Hepatocyte (in vitro differentiated cells): Measurements from ENCODE around the gene CCDC39. TPM values are rescaled to one million over a fixed set of nuclear protein-coding genes. Genes with fewer than 3 reads are reported as not detected.
"Not testable (repeated sequence)": the region's sequence is repeated elsewhere in the genome, so short reads cannot be mapped to it uniquely, and the experiment has no call there.

Experiments
- DNase-seq: peaks from one replicate; pipeline ENCODE4 v3.0.0-alpha.2; 2016; ENCODE audit warnings: low spot score
- H2AFZ ChIP-seq: fragments of 200-600 bp; sonication (generic); 2 replicates; pipeline ENCODE4 v1.6.0; 2016; ENCODE audit warnings: antibody characterized with exemption, mild to moderate bottlenecking
- H3K27ac ChIP-seq: fragments of 200-600 bp; sonication (generic); 2 replicates; pipeline ENCODE4 v1.5.1; 2016; ENCODE audit warnings: mild to moderate bottlenecking
- H3K27me3 ChIP-seq: fragments of 200-600 bp; sonication (generic); 2 replicates; pipeline ENCODE4 v1.6.1; 2016
- H3K36me3 ChIP-seq: fragments of 200-600 bp; sonication (generic); replicated peaks from 2 replicates; pipeline ENCODE4 v1.5.1; 2016; ENCODE audit warnings: low read depth; ENCODE audit not compliant: insufficient read depth
- H3K4me1 ChIP-seq: fragments of 200-600 bp; sonication (generic); 2 replicates; pipeline ENCODE4 v1.5.1; 2016; ENCODE audit warnings: mild to moderate bottlenecking, moderate library complexity; ENCODE audit not compliant: insufficient read depth
- H3K4me2 ChIP-seq: fragments of 200-600 bp; sonication (generic); 2 replicates; pipeline ENCODE4 v1.6.0; 2016
- H3K4me3 ChIP-seq: fragments of 200-600 bp; sonication (generic); 2 replicates; pipeline ENCODE4 v1.5.1; 2016; ENCODE audit warnings: mild to moderate bottlenecking
- H3K79me2 ChIP-seq: fragments of 200-600 bp; sonication (generic); 2 replicates; pipeline ENCODE4 v1.6.0; 2017; ENCODE audit warnings: mild to moderate bottlenecking
- H3K9me2 ChIP-seq: fragments of 200-600 bp; sonication (generic); replicated peaks from 2 replicates; pipeline ENCODE4 v1.6.0; 2017; ENCODE audit warnings: mild to moderate bottlenecking; ENCODE audit not compliant: insufficient read depth
- H3K9me3 ChIP-seq: fragments of 200-600 bp; sonication (generic); 2 replicates; pipeline ENCODE4 v1.5.1; 2016; ENCODE audit warnings: low read depth, mild to moderate bottlenecking
- H4K20me1 ChIP-seq: fragments of 200-600 bp; sonication (generic); 2 replicates; pipeline ENCODE4 v1.6.0; 2016; ENCODE audit warnings: mild to moderate bottlenecking; ENCODE audit not compliant: insufficient read depth, poor library complexity, severe bottlenecking
- EZH2 ChIP-seq: fragments of 200-600 bp; sonication (generic); IDR thresholded peaks from 2 replicates; pipeline ENCODE4 v1.6.1; 2016; ENCODE audit warnings: antibody characterized with exemption, mild to moderate bottlenecking, borderline replicate concordance
- EZH2phosphoT487 ChIP-seq: fragments of 200-600 bp; sonication (generic); IDR thresholded peaks from one replicate; pipeline ENCODE4 v1.6.1; 2018; ENCODE audit warnings: antibody characterized with exemption, mild to moderate bottlenecking, low read depth, moderate library complexity; ENCODE audit not compliant: unreplicated experiment, severe bottlenecking
- WGBS: methylation state at CpG from one replicate; pipeline ENCODE4 v1.1.6; 2016; ENCODE audit warnings: low lambda C conversion rate; ENCODE audit errors: missing lambda C conversion rate; 5-methylcytosine and 5-hydroxymethylcytosine counted together
- polyA plus RNA-seq: library from polyadenylated mRNA; unstranded; fragments of >200 nt; fragmentation: Nextera tagmentation; extraction: Ambion mirVana; gene quantifications from 2 replicates; pipeline ENCODE4 v1.2.1, GENCODE V29; 2016
- total RNA-seq: library from RNA; depleted of rRNA; stranded (reverse); fragments of >200 nt; gene quantifications from 2 replicates; pipeline ENCODE4 v1.2.3, GENCODE V29; 2014
- TF ChIP-seq, protein P1 (sequence below): fragments of 200-600 bp; sonication (generic); IDR thresholded peaks from 2 replicates; pipeline ENCODE4 v1.5.1; 2016; ENCODE audit warnings: antibody characterized with exemption, mild to moderate bottlenecking; ENCODE audit not compliant: poor library complexity

The CCDC39 gene
- total and polyA plus RNA-seq, 2 experiments from 2014 or later: not detected

DNA sequence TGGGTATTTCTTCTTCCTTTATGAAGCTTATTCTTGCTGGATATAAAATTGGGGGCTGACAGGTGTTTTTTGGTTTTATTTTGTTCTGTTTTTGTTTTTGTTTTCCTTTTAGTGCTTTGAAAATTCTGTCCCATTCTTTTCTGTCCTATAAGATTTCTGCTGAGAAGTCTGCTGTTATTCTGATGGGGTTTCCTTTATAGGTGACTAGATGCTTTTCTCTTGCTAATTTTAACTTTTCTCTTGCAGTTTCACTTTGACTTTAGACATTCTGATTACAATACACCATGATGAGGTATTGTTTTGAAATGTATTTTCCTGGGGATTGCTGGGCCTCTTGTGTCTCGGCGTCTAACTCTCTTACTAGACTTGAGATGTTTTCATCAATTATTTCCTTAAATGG is 54.6 kb downstream of the CCDC39 start:
- H3K36me3 ChIP-seq: no peaks in the 10 kb centered on the region
- H3K27me3 ChIP-seq: no peaks in the 10 kb centered on the region
- DNase-seq: no peak
- no peak overlapping the region for H3K4me3 ChIP-seq
- H3K27ac ChIP-seq: no peak overlapping the region
- H3K4me1 ChIP-seq: no peaks in the 10 kb centered on the region
- H3K9me2 ChIP-seq: no peaks in the 10 kb centered on the region
- H2AFZ ChIP-seq: no peak overlapping the region
- 100% methylated on average over 2 of the region's 2 CpGs for WGBS
- H3K79me2 ChIP-seq: no peaks in the 10 kb centered on the region
- TF ChIP-seq, protein P1, sequence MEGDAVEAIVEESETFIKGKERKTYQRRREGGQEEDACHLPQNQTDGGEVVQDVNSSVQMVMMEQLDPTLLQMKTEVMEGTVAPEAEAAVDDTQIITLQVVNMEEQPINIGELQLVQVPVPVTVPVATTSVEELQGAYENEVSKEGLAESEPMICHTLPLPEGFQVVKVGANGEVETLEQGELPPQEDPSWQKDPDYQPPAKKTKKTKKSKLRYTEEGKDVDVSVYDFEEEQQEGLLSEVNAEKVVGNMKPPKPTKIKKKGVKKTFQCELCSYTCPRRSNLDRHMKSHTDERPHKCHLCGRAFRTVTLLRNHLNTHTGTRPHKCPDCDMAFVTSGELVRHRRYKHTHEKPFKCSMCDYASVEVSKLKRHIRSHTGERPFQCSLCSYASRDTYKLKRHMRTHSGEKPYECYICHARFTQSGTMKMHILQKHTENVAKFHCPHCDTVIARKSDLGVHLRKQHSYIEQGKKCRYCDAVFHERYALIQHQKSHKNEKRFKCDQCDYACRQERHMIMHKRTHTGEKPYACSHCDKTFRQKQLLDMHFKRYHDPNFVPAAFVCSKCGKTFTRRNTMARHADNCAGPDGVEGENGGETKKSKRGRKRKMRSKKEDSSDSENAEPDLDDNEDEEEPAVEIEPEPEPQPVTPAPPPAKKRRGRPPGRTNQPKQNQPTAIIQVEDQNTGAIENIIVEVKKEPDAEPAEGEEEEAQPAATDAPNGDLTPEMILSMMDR: no peak
- TF ChIP-seq EZH2 (no peak), EZH2phosphoT487 (no peak)
- H4K20me1 ChIP-seq: no peaks in the 10 kb centered on the region
- H3K4me2 ChIP-seq: no peak overlapping the region
- H3K9me3 ChIP-seq: no peaks in the 10 kb centered on the region

DNA sequence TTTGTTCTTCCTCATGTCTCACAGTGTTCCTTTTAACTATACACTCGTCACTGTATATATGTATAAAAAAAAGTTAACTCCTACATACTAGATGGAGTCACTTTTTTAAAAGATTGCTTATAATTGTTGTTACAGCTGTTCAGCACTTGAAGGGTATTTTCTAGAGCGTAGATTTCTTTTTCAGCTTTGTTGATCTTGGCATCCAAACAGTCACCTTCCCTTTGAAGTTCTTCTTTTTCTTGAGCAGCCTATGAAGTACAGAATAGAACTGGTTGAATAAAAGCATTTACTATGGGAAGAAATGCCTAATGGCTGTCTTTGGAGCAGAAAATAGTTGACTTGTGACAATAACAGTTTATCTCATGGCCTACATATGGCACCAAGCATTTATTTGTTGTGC is 59.6 kb downstream of the CCDC39 start:
- 98% methylated on average over 2 of the region's 2 CpGs for WGBS

DNA sequence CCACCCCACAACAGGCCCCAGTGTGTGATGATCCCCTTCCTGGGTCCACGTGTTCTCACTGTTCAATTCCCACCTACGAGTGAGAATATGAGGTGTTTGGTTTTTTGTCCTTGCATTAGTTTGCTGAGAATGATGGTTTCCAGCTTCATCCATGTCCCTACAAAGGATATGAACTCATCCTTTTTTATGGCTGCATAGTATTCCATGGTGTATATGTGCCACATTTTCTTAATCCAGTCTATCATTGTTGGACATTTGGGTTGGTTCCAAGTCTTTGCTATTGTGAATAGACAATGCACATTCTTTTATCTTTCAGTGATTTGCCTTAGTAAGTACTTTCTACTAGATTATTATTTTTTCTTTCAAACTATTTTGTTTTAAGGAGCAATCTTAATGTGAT is 60.7 kb downstream of the CCDC39 start:
- not testable (repeated sequence) for H3K4me2 ChIP-seq, H3K36me3 ChIP-seq, H3K27me3 ChIP-seq, H3K27ac ChIP-seq, H3K9me2 ChIP-seq, H4K20me1 ChIP-seq, H3K79me2 ChIP-seq, H3K4me1 ChIP-seq, H2AFZ ChIP-seq, H3K4me3 ChIP-seq, H3K9me3 ChIP-seq, DNase-seq
- WGBS: 92% methylated on average over 2 of the region's 2 CpGs

More for the DNA sequence above, 59.6 kb downstream of the CCDC39 start:
- no peak overlapping the region for H2AFZ ChIP-seq
- TF ChIP-seq EZH2phosphoT487: no peak
- TF ChIP-seq, protein P1: no peak
- no peak for TF ChIP-seq EZH2
- no peaks in the 10 kb centered on the region for H3K27me3 ChIP-seq
- H3K9me3 ChIP-seq: no peaks in the 10 kb centered on the region
- no peak for DNase-seq
- H3K4me3 ChIP-seq: no peak overlapping the region
- H3K79me2 ChIP-seq: no peaks in the 10 kb centered on the region
- no peaks in the 10 kb centered on the region for H3K9me2 ChIP-seq
- H3K4me2 ChIP-seq: no peak overlapping the region
- no peaks in the 10 kb centered on the region for H4K20me1 ChIP-seq
- H3K4me1 ChIP-seq: no peaks in the 10 kb centered on the region
- no peak overlapping the region for H3K27ac ChIP-seq
- no peaks in the 10 kb centered on the region for H3K36me3 ChIP-seq

DNA sequence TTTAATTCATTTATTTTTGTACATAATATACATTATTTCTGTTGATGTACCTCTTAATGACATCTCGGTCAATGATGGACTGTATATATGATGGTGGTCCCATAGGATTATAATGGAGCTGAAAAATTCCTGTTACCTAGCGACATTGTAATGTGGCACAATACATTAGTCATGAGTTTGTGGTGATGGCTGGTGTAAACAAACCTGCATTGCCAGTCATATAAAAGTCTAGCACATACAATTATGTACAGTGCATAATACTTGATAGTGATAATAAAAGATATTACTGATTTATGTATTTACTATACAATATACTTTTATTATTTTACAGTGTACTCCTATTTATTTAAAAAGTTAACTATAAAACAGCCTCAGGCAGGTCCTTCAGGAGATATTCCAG is 62.2 kb downstream of the CCDC39 start:
- Histone ChIP-seq H3K4me2 (no peak overlapping the region), H3K27ac (no peak overlapping the region), H3K79me2 (no peaks in the 10 kb centered on the region), H3K36me3 (no peaks in the 10 kb centered on the region), H3K4me1 (no peaks in the 10 kb centered on the region), H3K27me3 (no peaks in the 10 kb centered on the region), H4K20me1 (no peaks in the 10 kb centered on the region), H3K9me3 (no peaks in the 10 kb centered on the region), H3K9me2 (no peaks in the 10 kb centered on the region), H3K4me3 (no peak overlapping the region), H2AFZ (no peak overlapping the region)
- WGBS: 96% methylated on average over 2 of the region's 2 CpGs
- DNase-seq: no peak
- TF ChIP-seq, protein P1: no peak
- TF ChIP-seq EZH2phosphoT487 (no peak), EZH2 (no peak)
